ENCODE results near the gene NRARP.
A peak's percentile ranks its signal among the peaks of the same experiment; 100 is the strongest.

The NRARP gene

DNA sequence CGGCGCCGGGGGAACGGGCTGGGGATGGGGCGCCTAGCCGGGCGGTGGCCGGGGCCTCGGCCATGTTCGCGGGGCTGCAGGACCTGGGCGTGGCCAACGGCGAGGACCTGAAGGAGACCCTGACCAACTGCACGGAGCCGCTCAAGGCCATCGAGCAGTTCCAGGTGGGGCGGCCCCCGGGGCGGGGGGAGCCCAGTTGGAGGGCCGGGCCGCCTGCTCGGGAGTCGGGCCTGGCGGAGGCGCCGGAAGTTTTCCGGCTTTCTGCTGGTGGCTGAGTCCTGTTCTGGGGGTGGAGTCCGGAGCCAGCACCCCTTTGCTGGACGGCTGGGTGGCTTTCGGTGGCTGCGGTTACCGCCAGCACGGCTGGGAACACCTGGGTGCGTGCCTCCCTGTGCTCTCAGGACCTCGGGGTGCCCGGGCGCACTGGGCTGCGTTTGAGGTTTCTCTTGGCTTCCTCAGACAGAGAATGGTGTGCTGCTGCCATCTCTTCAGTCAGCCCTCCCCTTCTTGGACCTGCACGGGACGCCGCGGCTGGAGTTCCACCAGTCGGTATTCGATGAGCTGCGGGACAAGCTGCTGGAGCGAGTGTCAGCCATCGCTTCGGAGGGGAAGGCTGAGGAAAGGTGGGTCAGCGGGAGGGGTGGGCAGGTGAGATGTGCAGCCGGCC is 46.5 kb downstream of the NRARP start:
- TF ChIP-seq POLR2AphosphoS5 (IDR thresholded peaks at IDR 0.05; ENCODE audit: low read depth, low read length) (no peak), TAF1 (IDR thresholded peaks at IDR 0.05; ENCODE audit: low read depth, low read length) (no peak), SPI1 (IDR thresholded peaks at IDR 0.05; ENCODE audit: low read depth, low read length) (no peak)
- no peak for DNase-seq (ENCODE audit: insufficient read length, low spot score)
- peak; percentile 62 for FAIRE-seq

DNA sequence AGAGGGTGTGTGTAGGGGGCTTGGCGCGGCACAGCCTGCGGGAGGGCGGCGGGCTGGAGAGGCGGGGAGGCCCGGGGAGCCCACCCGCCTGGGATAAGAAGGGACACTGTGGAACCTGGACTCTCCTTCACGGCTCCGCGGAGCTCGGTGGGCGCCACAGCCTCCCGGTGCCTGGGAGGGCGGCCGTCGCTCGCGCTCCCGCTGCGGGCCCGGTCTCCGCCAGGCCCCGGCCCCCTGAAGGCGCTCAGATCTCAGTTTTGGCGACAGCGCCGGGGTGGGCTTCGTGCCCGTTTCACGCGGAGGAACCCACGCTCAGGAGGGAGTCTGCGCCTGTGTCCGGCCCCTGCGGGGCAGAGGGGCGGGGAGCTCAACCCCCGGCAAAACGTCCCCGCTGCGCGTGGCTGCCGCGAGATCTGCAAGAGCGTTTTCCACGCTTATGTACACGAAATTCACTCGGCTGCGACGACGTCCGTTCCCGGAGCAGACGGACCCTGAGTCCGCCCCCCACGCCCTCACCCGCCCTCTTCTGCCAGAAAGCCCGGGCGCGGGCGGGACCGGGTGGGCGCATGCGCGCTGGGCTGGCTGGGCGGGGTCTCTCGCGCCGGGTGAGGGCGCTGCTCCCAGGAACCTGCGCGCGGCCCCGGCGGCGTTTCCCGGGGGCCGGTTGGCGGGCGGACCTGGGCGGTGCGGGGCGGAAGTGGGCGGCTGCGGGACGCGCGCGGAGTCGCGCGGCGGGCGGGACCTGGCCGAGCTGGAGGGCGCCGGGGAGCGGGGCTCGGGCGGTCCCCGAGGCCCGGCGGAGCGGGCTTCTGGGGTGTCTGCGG is 47.2 kb downstream of the NRARP start, which contains the start of gene NELFB:
Gene NELFB (plus strand): TSS at position 704 of the 824 bp plus-strand sequence.
- TF ChIP-seq SPI1 (IDR thresholded peaks at IDR 0.05; ENCODE audit: low read depth, low read length): no peak
- TF ChIP-seq POLR2AphosphoS5 (IDR thresholded peaks at IDR 0.05; ENCODE audit: low read depth, low read length): 0 out of 2 replicates have a peak, but pooled peaks have one; percentile 33
- no peak for TF ChIP-seq POLR2A (IDR thresholded peaks at IDR 0.05; ENCODE audit: low read depth, low read length)
- no peak for TF ChIP-seq POU2F2 (IDR thresholded peaks at IDR 0.05; ENCODE audit: low read depth, low read length)
- peak; percentile 72 for TF ChIP-seq PAX5 (IDR thresholded peaks at IDR 0.05; ENCODE audit: insufficient read depth, low read length, severe bottlenecking)
- TF ChIP-seq TAF1 (IDR thresholded peaks at IDR 0.05; ENCODE audit: low read depth, low read length): no peak
- peak; percentile 98 for FAIRE-seq
- DNase-seq (ENCODE audit: insufficient read length, low spot score): peak; percentile 100

DNA sequence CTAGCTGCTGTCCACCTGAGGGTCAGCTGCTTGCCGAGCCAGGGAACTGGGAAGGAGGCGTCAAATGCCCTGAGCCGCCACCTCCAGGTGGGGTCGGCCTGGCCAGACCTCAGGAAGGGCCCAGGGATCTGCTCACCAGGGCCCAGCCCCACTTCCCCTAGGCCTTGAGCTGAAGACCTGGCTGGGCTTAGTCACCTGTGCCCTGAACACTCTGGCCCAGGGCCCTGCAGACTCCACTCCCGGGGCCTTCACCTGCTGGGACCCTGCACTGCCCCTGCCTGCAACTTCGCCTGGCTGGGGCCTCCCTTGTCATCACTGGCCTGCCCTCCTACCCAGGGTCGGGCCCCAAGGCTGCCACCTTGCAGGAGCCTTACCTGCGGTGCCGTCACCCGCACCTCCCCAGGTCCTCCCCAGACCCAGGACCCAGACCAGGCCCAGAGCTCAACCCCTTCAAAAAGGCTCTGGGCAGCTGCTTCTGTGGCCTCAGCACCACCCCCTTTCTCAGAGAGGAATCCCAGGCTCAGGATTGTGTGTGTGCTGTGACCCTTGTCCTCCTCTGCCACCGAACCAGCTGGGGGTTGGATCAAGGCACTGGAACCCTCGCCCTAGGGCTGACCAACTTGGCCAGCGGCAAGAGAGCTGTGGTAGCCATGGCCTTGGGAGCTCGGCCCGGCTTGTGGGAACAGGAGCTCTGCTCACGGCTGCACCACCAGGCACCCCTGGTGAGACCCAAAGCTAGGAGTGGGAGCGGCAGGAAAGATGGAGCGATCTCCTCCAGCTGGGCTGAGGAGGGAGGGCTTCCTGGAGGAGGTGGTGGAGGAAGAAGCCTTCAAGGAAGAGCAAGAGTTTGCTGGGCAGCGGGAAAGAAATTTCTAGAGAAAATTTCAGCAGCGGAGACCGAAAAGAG is 48.1 kb downstream of the NRARP start:
- DNase-seq (ENCODE audit: insufficient read length, low spot score) (no peak), FAIRE-seq (no peak)
- no peak for TF ChIP-seq POU2F2 (IDR thresholded peaks at IDR 0.05; ENCODE audit: low read depth, low read length)
- TF ChIP-seq PAX5 (IDR thresholded peaks at IDR 0.05; ENCODE audit: insufficient read depth, low read length, severe bottlenecking): no peak

DNA sequence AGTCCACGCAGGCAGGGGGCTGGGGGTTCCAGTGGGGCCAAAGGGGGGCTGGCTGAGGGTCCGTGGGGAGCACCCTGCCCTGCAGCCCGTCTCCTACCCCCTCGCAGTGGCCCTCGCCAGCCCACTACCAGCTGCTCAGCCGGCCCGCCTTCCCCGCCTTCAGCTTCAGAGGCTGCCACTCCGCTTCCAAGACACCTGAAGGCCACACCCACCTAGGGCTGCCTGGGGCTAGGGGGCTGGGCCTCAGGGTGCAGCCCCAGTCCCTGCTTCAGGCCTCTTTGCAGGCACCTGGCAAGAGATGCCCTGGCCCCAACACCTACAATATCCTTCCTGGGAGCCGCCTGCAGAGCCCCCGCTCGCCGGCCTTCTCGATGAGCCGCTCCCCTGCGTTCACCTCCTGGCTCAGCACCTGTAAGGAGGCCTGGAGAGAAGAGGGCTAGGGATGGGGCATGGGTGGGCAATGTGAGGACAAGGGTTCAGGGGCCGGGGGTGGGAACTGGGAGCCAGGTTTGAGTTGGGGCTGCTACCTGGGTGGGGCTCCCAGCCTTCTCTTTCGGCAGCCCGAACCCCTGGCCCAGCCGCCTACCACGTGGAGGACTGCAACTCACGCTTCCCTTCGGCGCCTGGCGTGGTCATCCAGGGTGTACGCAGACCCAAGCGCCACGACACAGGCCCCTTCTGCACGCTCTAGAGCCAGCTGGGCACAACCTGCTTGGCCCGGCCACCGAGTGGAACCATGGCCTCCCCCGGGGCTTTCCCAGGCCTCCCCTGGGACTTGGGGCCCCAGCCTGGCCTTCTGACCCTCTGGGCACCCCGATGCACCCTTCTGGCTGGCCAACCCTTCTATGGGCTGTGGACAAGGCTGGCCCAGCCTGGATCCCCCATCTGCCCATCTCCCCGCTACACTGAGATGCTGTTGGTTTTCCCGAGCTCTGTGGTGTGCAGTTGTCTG is 49.2 kb downstream of the NRARP start:
- TF ChIP-seq SPI1 (IDR thresholded peaks at IDR 0.05; ENCODE audit: low read depth, low read length): no peak
- DNase-seq (ENCODE audit: insufficient read length, low spot score): no peak
- FAIRE-seq: peak; percentile 16

DNA sequence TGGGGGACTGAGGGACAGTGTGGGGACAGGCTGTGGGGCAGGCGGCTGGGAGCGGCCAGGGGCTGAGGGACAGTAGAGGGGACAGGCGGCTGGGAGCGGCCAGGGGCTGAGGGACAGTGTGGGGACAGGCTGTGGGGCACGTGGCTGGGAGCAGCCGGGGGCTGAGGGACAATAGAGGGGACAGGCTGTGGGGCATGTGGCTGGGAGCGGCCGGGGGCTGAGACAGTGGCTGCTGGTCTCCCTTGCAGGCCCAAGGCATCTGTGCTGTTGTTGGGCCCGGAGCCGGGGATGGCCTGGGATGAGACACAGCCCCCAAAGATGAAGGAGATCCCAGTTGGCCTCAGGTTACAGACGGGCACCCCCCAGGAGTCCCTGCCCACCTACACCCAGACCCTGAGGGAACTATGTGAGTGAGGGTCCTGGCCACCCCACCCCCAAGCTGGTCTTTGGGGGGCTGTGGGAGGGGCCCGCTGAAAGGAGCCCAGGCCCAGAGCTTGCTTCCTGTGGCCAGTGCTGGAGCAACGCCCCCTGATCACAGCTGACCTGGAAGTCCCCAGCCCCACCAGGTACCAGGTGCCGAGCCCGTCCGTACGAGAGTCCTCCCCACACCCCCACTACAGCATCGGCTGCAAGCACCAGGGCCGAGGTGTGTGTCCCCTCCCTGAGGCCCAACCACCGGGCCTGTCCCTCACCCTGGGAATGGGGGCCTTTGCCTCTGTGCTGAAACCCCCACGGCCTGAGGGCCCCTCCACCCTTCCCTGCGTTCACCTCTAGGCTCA is 50.4 kb downstream of the NRARP start:
- no peak for DNase-seq (ENCODE audit: insufficient read length, low spot score)
- FAIRE-seq: no peak
- no peak for TF ChIP-seq POU2F2 (IDR thresholded peaks at IDR 0.05; ENCODE audit: low read depth, low read length)
- TF ChIP-seq POLR2AphosphoS5 (IDR thresholded peaks at IDR 0.05; ENCODE audit: low read depth, low read length): no peak
- TF ChIP-seq POLR2A (IDR thresholded peaks at IDR 0.05; ENCODE audit: low read depth, low read length): no peak
- no peak for TF ChIP-seq SPI1 (IDR thresholded peaks at IDR 0.05; ENCODE audit: low read depth, low read length)
- no peak for TF ChIP-seq TAF1 (IDR thresholded peaks at IDR 0.05; ENCODE audit: low read depth, low read length)

DNA sequence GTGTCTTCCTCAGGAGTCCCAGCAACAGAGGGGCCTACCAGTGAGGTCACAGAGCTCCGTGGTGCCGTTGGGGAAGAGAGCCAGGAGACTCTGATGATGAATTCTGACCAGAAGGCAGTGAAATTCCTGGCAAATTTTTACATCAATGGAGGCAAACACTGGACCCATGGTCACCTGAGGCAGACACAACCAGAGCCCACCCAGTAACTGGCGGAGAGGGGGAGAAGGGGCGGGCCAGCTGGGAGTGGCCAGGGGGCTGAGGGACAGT is 50.9 kb downstream of the NRARP start, which contains the start of gene STPG3:
Gene STPG3 (plus strand): TSS at position 93 of the 268 bp plus-strand sequence. CDS start 1 bp downstream, at position 94.
- DNase-seq (ENCODE audit: insufficient read length, low spot score) (no peak), FAIRE-seq (no peak)

DNA sequence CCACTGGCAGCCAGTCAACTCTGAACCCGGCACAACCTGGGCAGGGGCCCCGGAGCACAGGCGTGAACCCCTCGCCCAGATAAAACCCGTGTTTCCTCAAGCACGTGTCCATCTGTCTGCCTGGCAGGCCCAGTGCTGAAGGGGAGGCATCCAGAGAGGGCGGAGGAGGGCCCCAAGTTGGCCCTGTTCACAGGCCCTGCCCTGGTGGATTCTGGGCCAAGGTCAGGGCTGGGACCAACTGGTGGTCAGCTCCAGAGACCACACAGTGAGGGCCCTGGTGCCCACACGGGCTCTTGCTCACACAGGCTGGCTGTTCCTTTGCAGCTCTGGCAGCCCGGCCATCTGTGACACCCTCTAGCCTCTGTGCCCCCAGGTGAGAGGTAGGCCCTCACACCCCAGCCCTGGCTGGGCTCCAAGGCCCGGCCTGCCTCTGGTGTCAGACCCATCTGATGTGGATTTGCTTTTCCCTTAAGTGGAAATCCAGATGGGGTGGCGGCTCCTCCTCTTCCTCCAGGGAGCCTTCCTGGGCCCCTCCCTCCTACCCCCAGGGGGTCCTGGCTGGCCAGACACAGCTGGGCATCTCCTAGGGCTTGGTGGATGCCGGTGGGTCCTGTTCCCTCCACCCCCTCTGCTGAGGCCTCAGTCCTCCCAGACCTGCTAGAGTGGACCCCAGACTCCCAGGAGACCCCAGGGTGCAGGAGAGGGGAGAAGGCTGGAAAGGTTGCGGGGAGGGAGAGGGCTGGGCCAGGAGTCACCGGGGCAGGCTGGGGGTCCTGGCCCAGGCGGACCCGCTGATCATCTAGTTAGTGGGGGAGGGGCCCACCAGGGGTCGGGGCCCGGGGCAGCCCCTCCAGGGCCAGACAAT is 51.5 kb downstream of the NRARP start:
- TF ChIP-seq POU2F2 (IDR thresholded peaks at IDR 0.05; ENCODE audit: low read depth, low read length) (no peak), POLR2A (IDR thresholded peaks at IDR 0.05; ENCODE audit: low read depth, low read length) (no peak), PAX5 (IDR thresholded peaks at IDR 0.05; ENCODE audit: insufficient read depth, low read length, severe bottlenecking) (no peak), TAF1 (IDR thresholded peaks at IDR 0.05; ENCODE audit: low read depth, low read length) (no peak), POLR2AphosphoS5 (IDR thresholded peaks at IDR 0.05; ENCODE audit: low read depth, low read length) (no peak), SPI1 (IDR thresholded peaks at IDR 0.05; ENCODE audit: low read depth, low read length) (no peak)
- no peak for DNase-seq (ENCODE audit: insufficient read length, low spot score)
- FAIRE-seq: no peak

More for the DNA sequence above, 50.9 kb downstream of the NRARP start, which contains the start of gene STPG3:
- TF ChIP-seq POLR2AphosphoS5 (IDR thresholded peaks at IDR 0.05; ENCODE audit: low read depth, low read length) (no peak), PAX5 (IDR thresholded peaks at IDR 0.05; ENCODE audit: insufficient read depth, low read length, severe bottlenecking) (no peak), SPI1 (IDR thresholded peaks at IDR 0.05; ENCODE audit: low read depth, low read length) (no peak), POU2F2 (IDR thresholded peaks at IDR 0.05; ENCODE audit: low read depth, low read length) (no peak), POLR2A (IDR thresholded peaks at IDR 0.05; ENCODE audit: low read depth, low read length) (no peak), TAF1 (IDR thresholded peaks at IDR 0.05; ENCODE audit: low read depth, low read length) (no peak)

All from GM12891 (cell line).